ENCODE measurements around the gene PCDHA7.
"Not testable (repeated sequence)": the region's sequence is repeated elsewhere in the genome, so short reads cannot be mapped to it uniquely, and the experiment has no call there.

Gene PCDHA7, protein sequence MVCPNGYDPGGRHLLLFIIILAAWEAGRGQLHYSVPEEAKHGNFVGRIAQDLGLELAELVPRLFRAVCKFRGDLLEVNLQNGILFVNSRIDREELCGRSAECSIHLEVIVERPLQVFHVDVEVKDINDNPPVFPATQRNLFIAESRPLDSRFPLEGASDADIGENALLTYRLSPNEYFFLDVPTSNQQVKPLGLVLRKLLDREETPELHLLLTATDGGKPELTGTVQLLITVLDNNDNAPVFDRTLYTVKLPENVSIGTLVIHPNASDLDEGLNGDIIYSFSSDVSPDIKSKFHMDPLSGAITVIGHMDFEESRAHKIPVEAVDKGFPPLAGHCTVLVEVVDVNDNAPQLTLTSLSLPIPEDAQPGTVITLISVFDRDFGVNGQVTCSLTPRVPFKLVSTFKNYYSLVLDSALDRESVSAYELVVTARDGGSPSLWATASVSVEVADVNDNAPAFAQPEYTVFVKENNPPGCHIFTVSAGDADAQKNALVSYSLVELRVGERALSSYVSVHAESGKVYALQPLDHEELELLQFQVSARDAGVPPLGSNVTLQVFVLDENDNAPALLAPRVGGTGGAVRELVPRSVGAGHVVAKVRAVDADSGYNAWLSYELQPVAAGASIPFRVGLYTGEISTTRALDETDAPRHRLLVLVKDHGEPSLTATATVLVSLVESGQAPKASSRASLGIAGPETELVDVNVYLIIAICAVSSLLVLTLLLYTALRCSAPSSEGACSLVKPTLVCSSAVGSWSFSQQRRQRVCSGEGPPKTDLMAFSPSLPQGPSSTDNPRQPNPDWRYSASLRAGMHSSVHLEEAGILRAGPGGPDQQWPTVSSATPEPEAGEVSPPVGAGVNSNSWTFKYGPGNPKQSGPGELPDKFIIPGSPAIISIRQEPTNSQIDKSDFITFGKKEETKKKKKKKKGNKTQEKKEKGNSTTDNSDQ

DNA sequence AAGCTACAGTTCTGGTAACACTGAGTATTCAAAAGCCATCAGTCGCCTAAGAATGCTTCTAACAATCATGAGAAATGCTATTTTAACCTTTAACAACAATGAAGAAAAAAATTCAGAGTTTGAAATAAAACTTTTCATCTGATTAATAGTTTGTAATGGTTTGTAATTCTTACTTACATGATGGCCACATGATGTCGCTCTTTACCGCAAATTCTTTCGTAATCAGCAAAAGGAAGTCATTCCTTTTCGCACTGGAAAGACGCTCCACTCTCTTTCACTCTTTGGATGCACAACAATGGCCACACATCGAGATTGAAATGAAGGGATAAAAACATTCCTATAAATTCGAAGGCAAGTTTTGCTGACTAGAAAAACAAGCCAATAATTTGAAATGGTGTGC is at the start of gene PCDHA7:
TSS of gene PCDHA7 (plus strand) at position 277 of the 400 bp plus-strand sequence. CDS start at position 392, 115 bp downstream.
- DNase-seq = no peak

DNA sequence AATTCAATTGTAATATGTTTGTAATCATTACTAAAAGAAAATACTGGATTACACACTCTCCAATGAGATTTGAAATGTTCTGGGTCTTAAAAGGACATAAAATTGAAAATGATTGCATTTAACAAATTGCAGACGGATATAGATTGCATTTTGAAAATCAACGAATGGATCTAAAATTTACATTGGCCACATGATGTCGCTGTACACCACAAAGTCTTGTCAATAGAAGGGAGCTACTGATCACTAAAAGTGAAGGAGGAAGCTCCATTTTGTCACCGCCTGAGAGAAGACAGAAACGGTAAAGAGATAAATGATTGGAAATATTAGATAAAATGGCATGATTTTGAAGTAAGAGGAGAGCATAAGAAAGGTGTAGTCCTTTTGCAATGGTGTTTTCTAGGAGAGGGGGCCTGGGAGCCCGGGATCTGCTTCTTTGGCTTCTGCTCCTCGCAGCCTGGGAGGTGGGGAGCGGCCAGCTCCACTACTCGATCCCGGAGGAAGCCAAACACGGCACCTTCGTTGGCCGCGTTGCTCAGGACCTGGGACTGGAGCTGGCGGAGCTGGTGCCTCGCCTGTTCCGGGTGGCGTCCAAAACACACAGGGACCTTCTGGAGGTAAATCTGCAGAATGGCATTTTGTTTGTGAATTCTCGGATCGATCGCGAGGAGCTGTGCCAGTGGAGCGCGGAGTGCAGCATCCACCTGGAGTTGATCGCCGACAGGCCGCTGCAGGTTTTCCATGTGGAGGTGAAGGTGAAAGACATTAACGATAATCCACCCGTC is 48.0 kb upstream of the PCDHA7 start, which contains the start of gene PCDHA1:
TSS of gene PCDHA1 (plus strand) at position 236 of the 782 bp plus-strand sequence.
- no peak for DNase-seq

DNA sequence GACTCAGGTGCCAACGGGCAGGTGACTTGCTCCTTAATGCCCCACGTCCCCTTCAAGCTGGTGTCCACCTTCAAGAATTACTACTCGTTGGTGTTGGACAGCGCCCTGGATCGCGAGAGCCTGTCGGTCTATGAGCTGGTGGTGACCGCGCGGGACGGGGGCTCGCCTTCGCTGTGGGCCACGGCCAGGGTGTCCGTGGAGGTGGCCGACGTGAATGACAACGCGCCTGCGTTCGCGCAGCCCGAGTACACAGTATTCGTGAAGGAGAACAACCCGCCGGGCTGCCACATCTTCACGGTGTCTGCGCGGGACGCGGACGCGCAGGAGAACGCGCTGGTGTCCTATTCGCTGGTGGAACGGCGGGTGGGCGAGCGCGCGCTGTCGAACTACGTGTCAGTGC is 46.6 kb upstream of the PCDHA7 start:
- DNase-seq = not testable (repeated sequence)

DNA sequence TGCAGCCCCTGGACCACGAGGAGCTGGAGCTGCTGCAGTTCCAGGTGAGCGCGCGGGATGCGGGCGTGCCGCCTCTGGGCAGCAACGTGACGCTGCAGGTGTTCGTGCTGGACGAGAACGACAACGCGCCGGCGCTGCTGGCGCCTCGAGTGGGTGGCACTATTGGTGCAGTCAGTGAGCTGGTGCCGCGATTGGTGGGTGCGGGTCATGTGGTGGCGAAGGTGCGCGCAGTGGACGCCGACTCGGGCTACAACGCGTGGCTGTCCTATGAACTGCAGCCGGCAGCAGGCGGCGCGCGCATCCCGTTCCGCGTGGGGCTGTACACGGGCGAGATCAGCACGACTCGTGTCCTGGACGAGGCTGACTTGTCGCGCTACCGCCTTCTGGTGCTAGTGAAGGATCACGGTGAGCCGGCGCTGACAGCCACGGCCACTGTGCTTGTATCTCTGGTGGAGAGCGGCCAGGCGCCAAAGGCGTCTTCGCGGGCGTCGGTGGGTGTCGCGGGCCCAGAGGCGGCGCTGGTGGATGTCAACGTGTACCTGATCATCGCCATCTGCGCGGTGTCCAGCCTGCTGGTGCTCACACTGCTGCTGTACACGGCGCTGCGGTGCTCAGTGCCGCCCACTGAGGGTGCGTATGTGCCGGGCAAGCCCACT is 46.1 kb upstream of the PCDHA7 start:
- DNase-seq = not testable (repeated sequence)

DNA sequence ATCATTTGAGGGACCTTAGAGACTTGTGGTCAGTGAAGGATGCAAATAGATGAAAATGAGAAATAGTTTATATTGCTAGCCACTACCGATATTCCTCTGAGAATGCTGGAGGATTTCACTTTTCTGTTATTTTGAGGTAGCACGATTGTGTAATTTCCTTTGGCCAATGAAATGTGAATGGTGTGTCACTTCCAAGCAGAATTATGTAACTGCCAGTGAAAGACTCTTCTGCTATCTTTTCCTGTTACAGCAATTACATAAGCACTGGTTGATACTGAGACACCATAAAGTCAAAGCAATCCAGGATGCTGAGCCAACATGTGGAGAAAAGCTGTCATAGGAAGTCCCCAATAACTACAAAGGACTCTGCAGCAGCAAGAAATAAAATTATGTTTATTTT is 43.0 kb upstream of the PCDHA7 start:
- DNase-seq = no peak

DNA sequence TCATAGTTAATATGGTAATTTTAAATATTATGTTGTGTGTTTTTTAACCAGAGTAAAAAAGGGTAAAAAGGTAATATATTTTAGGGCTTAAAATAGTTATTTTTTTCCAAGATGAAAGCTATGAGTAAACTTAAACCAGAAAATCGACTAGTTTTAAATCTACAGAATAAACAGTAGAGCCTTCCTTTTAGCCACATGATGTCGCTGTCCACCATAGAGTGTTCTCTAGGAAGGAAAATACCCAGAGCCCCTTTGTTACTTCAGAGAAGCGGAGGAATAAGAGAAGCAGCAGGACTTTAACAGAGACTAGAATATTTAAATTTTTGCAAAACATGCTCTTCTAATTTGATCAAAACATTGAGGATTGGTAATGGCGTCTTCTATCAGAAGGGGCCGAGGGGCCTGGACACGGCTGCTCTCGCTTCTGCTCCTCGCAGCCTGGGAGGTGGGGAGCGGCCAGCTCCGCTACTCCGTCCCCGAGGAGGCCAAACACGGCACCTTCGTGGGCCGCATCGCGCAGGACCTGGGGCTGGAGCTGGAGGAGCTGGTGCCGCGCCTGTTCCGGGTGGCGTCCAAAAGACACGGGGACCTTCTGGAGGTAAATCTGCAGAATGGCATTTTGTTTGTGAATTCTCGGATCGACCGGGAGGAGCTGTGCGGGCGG is 39.3 kb upstream of the PCDHA7 start, which contains the start of gene PCDHA2:
TSS of gene PCDHA2 (plus strand) at position 258 of the 664 bp plus-strand sequence.
- peak; percentile 41 for DNase-seq

DNA sequence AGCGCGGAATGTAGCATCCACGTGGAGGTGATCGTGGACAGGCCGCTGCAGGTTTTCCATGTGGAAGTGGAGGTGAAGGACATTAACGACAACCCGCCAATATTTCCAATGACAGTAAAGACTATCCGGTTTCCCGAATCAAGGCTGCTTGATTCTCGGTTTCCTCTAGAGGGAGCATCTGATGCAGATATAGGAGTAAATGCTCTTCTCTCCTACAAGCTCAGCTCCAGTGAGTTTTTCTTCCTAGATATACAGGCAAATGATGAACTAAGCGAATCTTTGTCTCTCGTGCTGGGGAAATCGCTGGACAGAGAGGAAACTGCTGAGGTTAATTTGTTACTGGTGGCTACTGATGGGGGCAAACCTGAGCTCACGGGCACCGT is 38.8 kb upstream of the PCDHA7 start:
- DNase-seq = peak; percentile 33

DNA sequence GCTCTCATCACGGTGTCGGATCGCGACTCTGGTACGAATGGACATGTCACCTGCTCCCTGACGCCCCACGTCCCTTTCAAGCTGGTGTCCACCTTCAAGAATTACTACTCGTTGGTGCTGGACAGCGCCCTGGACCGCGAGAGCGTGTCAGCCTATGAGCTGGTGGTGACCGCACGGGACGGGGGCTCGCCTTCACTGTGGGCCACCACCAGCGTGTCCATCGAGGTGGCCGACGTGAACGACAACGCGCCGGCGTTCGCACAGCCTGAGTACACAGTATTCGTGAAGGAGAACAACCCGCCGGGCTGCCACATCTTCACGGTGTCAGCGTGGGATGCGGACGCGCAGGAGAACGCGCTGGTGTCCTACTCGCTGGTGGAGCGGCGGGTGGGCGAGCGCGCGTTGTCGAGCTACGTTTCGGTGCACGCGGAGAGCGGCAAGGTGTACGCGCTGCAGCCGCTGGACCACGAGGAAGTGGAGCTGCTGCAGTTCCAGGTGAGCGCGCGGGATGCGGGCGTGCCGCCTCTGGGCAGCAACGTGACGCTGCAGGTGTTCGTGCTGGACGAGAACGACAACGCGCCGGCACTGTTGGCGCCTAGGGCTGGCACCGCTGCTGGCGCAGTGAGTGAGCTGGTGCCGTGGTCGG is 37.9 kb upstream of the PCDHA7 start:
- DNase-seq = not testable (repeated sequence)

DNA sequence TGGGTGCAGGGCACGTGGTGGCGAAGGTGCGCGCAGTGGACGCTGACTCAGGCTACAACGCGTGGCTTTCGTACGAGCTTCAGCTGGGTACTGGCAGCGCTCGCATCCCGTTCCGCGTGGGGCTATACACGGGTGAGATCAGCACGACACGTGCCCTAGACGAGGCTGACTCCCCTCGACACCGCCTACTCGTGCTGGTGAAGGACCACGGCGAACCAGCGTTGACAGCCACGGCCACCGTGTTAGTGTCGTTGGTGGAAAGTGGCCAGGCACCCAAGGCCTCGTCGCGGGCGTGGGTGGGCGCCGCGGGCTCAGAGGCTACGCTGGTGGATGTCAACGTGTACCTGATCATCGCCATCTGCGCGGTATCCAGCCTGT is 37.4 kb upstream of the PCDHA7 start:
- no peak for DNase-seq

DNA sequence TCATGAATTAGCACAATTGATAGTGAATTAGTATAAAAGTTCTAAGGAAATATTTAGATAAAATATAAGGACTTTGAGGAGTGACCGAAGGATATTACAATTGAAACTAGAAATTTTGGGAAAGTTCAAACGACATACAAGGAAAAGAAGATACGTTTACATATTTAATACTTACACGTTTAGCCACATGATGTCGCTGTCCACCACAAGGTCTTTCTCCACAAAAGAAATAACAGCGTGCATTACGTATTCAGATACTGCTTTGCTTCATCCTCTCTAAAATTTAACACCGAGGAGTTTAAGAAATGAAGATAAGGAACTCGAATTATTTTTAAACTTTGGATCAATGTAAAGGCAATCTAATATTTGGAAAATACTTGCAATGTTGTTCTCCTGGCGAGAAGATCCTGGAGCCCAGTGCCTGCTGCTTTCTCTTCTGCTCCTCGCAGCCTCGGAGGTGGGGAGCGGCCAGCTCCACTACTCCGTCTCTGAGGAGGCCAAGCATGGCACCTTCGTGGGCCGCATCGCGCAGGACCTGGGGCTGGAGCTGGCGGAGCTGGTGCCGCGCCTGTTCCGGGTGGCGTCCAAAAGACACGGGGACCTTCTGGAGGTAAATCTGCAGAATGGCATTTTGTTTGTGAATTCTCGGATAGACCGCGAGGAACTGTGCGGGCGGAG is 33.1 kb upstream of the PCDHA7 start, which contains the start of gene PCDHA3:
TSS of gene PCDHA3 (plus strand) at position 242 of the 678 bp plus-strand sequence.
- no peak for DNase-seq

DNA sequence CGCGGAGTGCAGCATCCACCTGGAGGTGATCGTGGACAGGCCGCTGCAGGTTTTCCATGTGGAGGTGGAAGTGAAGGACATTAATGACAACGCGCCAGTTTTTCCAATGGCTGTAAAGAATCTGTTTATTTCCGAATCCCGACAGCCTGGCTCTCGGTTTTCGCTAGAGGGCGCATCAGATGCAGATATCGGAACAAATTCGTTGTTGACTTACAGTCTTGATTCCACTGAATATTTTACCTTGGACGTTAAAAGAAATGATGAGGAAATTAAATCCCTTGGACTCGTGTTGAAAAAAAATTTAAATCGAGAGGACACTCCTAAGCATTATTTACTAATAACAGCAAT is 32.6 kb upstream of the PCDHA7 start:
- DNase-seq = no peak

DNA sequence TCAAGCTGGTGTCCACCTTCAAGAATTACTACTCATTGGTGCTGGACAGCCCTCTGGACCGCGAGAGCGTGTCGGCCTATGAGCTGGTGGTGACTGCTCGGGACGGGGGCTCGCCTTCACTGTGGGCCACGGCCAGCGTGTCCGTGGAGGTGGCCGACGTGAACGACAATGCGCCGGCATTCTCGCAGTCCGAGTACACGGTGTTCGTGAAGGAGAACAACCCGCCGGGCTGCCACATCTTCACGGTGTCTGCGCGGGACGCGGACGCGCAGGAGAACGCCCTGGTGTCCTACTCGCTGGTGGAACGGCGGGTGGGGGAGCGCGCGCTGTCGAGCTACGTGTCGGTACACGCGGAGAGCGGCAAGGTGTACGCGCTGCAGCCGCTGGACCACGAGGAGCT is 31.7 kb upstream of the PCDHA7 start:
- not testable (repeated sequence) for DNase-seq

DNA sequence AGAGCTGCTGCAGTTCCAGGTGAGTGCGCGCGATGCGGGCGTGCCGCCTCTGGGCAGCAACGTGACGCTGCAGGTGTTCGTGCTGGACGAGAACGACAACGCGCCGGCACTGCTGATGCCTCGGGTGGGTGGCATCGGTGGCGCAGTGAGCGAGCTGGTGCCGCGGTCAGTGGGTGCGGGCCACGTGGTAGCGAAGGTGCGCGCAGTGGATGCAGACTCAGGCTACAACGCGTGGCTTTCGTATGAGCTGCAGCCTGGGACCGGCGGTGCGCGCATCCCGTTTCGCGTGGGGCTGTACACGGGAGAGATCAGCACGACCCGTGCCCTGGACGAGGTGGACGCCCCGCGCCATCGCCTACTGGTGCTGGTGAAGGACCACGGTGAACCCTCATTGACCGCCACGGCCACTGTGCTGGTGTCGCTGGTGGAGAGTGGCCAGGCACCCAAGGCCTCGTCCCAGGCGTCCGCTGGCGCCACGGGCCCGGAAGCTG is 31.2 kb upstream of the PCDHA7 start:
- DNase-seq = no peak

DNA sequence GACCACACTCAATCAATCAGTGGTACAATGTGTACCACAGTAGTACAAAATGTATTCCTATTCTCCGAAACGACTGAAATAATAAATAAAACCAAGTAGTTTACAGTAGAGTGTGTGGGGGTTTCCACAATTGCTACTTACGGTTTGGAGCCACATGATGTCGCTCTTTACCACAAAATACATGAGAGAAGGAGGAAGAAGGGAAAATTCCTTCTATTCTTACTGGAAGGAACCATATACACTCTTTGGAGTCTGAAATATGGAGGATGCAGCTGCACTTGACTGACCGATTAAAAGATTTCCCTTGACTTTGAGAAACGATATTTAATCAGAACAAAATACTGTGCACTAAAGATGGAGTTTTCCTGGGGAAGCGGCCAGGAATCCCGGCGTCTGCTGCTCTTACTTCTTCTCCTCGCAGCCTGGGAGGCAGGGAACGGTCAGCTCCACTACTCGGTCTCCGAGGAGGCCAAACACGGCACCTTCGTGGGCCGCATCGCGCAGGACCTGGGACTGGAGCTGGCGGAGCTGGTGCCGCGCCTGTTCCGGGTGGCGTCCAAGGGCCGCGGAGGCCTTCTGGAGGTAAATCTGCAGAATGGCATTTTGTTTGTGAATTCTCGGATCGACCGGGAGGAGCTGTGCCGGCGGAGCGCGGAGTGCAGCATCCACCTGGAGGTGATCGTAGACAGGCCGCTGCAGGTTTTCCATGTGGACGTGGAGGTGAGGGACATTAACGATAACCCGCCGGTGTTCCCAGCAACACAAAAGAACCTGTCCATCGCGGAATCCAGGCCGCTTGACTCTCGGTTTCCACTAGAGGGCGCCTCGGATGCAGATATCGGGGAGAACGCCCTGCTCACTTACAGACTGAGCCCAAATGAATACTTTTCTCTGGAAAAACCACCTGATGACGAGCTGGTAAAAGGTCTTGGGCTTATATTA is 27.0 kb upstream of the PCDHA7 start, which contains the start of gene PCDHA4:
TSS of gene PCDHA4 (plus strand) at position 235 of the 942 bp plus-strand sequence.
- no peak for DNase-seq

DNA sequence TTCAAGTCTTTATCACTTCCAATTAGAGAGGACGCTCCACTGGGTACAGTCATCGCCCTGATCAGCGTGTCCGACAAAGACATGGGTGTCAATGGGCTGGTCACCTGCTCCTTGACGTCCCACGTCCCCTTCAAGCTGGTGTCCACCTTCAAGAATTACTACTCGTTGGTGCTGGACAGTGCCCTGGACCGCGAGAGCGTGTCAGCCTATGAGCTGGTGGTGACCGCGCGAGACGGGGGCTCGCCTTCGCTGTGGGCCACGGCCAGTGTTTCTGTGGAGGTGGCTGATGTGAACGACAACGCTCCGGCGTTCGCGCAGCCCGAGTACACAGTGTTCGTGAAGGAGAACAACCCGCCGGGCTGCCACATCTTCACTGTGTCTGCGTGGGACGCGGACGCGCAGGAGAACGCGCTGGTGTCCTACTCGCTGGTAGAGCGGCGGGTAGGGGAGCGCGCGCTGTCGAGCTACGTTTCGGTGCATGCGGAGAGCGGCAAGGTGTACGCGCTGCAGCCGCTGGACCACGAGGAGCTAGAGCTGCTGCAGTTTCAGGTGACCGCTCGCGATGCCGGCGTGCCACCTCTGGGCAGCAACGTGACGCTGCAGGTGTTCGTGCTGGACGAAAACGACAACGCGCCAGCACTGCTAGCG is 25.7 kb upstream of the PCDHA7 start:
- DNase-seq = not testable (repeated sequence)

DNA sequence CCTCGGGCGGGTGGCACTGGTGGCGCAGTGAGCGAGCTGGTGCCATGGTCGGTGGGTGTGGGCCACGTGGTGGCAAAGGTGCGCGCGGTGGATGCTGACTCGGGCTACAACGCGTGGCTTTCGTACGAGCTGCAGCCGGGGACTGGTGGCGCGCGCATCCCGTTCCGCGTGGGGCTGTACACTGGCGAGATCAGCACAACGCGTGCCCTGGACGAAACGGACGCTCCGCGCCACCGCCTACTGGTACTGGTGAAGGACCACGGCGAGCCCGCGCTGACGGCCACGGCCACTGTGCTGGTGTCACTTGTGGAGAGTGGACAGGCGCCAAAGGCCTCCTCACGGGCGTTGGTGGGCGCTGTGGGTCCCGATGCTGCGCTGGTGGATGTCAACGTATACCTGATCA is 25.2 kb upstream of the PCDHA7 start:
- DNase-seq = no peak

DNA sequence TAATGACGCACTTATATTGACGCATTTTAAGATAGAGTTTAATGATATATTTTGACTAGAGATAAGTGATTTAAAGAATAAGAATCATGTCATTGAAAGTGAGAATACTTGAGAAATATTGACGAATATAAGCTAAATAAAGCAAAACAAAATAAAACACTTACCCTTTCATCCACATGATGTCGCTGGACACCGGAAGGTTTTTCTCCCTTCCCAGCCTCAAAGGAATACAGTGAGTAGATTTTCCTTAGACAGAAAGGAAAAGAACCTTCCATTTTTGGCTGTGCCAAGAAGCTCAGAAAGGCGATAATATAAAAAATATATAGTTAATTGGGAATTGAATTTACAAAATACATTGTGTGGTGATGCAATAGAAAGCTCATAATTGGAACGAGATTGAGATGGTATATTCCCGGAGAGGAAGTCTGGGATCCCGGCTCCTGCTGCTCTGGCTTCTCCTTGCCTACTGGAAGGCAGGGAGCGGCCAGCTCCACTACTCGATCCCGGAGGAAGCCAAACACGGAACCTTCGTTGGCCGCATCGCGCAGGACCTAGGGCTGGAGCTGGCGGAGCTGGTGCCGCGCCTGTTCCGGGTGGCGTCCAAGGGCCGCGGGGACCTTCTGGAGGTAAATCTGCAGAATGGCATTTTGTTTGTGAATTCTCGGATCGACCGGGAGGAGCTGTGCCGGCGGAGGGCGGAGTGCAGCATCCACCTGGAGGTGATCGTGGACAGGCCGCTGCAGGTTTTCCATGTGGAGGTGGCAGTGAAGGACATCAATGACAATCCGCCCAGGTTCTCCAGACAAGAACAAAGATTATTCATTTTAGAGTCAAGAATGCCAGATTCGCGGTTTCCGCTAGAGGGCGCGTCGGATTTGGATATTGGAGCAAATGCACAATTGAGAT is 12.4 kb upstream of the PCDHA7 start, which contains the start of gene PCDHA5:
TSS of gene PCDHA5 (plus strand) at position 239 of the 906 bp plus-strand sequence.
- DNase-seq = no peak
